H9 (cell line): ENCODE measurements around the gene MYO18A. TPM values are rescaled to one million over a fixed set of nuclear protein-coding genes. Genes with fewer than 3 reads are reported as not detected.

ENCODE experiments used
- DNase-seq: peaks from one replicate; pipeline ENCODE4 v3.0.0-alpha.2; 2017
- H2AFZ ChIP-seq: one replicate; pipeline ENCODE4 v1.6.1; 2013; ENCODE audit warnings: mild to moderate bottlenecking, low read length, control low read depth, moderate library complexity
- H2AK5ac ChIP-seq: 2 replicates; pipeline ENCODE4 v1.6.1; 2013; ENCODE audit warnings: low read length, control low read depth, mixed read lengths; ENCODE audit not compliant: insufficient read length
- H2BK120ac ChIP-seq: one replicate; pipeline ENCODE4 v1.6.1; 2013; ENCODE audit warnings: low read depth, mild to moderate bottlenecking, low read length, control low read depth, inconsistent platforms; ENCODE audit not compliant: poor library complexity, severe bottlenecking
- H2BK12ac ChIP-seq: 2 replicates; pipeline ENCODE4 v1.6.1; 2013; ENCODE audit warnings: low read length, control low read depth, mixed read lengths, low read depth; ENCODE audit not compliant: insufficient read length
- H2BK15ac ChIP-seq: 2 replicates; pipeline ENCODE4 v1.6.1; 2013; ENCODE audit warnings: low read depth, low read length, control low read depth
- H2BK20ac ChIP-seq: one replicate; pipeline ENCODE4 v1.6.1; 2013; ENCODE audit warnings: low read depth, mild to moderate bottlenecking, low read length, control low read depth, inconsistent platforms; ENCODE audit not compliant: poor library complexity, severe bottlenecking
- H2BK5ac ChIP-seq: 2 replicates; pipeline ENCODE4 v1.6.1; 2013; ENCODE audit warnings: low read length, control low read depth, mixed read lengths; ENCODE audit not compliant: insufficient read length
- H3K14ac ChIP-seq: 2 replicates; pipeline ENCODE4 v1.6.1; 2013; ENCODE audit warnings: low read length, control low read depth; ENCODE audit not compliant: insufficient read depth
- H3K18ac ChIP-seq: 2 replicates; pipeline ENCODE4 v1.6.1; 2013; ENCODE audit warnings: low read depth, mild to moderate bottlenecking, mixed read lengths, low read length, control low read depth; ENCODE audit not compliant: insufficient read length
- H3K23ac ChIP-seq: 2 replicates; pipeline ENCODE4 v1.6.1; 2013; ENCODE audit warnings: low read length, control low read depth, mixed read lengths, low read depth; ENCODE audit not compliant: insufficient read length
- H3K23me2 ChIP-seq: 2 replicates; pipeline ENCODE4 v1.6.1; 2013; ENCODE audit warnings: low read depth, mild to moderate bottlenecking, mixed read lengths, low read length, control low read depth; ENCODE audit not compliant: insufficient read length, poor library complexity, severe bottlenecking
- H3K27ac ChIP-seq: 2 replicates; pipeline ENCODE4 v1.5.1; 2013; ENCODE audit warnings: low read length, control low read depth, mixed read lengths, low read depth; ENCODE audit not compliant: insufficient read length
- H3K27me3 ChIP-seq: 2 replicates; pipeline ENCODE4 v1.6.1; 2013; ENCODE audit warnings: low read length, control low read depth, inconsistent platforms; ENCODE audit not compliant: insufficient read depth
- H3K4ac ChIP-seq: 2 replicates; pipeline ENCODE4 v1.6.1; 2013; ENCODE audit warnings: low read depth, mild to moderate bottlenecking, control low read depth, inconsistent platforms, low read length, moderate library complexity
- H3K4me1 ChIP-seq: 2 replicates; pipeline ENCODE4 v1.6.1; 2013; ENCODE audit warnings: low read length, control low read depth, inconsistent platforms; ENCODE audit not compliant: insufficient read depth
- H3K4me2 ChIP-seq: 2 replicates; pipeline ENCODE4 v1.6.1; 2013; ENCODE audit warnings: low read length, control low read depth, mixed read lengths; ENCODE audit not compliant: insufficient read length, insufficient read depth
- H3K56ac ChIP-seq: 2 replicates; pipeline ENCODE4 v1.6.1; 2013; ENCODE audit warnings: low read depth, mild to moderate bottlenecking, mixed read lengths, low read length, control low read depth; ENCODE audit not compliant: insufficient read length
- H3K79me1 ChIP-seq: 2 replicates; pipeline ENCODE4 v1.6.1; 2013; ENCODE audit warnings: low read depth, mild to moderate bottlenecking, moderate library complexity, low read length, control low read depth, inconsistent platforms; ENCODE audit not compliant: insufficient read depth, poor library complexity, severe bottlenecking
- H3K79me2 ChIP-seq: 2 replicates; pipeline ENCODE4 v1.6.1; 2013; ENCODE audit warnings: low read length, control low read depth, inconsistent platforms; ENCODE audit not compliant: insufficient read depth
- H3K9ac ChIP-seq: 2 replicates; pipeline ENCODE4 v1.6.1; 2013; ENCODE audit warnings: low read length, control low read depth, mixed read lengths; ENCODE audit not compliant: insufficient read length; ENCODE audit errors: extremely low read depth
- H3K9me3 ChIP-seq: one replicate; pipeline ENCODE4 v1.6.1; 2013; ENCODE audit warnings: low read depth, low read length, inconsistent platforms; ENCODE audit not compliant: control insufficient read depth
- H3T11ph ChIP-seq: one replicate; pipeline ENCODE4 v1.6.1; 2013; ENCODE audit warnings: mild to moderate bottlenecking, low read length, control low read depth, inconsistent platforms
- H4K20me1 ChIP-seq: one replicate; pipeline ENCODE4 v1.6.1; 2013; ENCODE audit not compliant: control insufficient read depth, insufficient read length, insufficient read depth
- H4K5ac ChIP-seq: 2 replicates; pipeline ENCODE4 v1.6.1; 2013; ENCODE audit warnings: low read depth, mild to moderate bottlenecking, mixed read lengths, low read length, control low read depth; ENCODE audit not compliant: insufficient read length
- H4K8ac ChIP-seq: replicated peaks from 2 replicates; pipeline ENCODE4 v1.6.1; 2013; ENCODE audit warnings: low read length, control low read depth, mixed read lengths, low read depth; ENCODE audit not compliant: insufficient read length
- H4K91ac ChIP-seq: 2 replicates; pipeline ENCODE4 v1.6.1; 2013; ENCODE audit warnings: low read depth, mild to moderate bottlenecking, moderate library complexity, mixed read lengths, low read length, control low read depth; ENCODE audit not compliant: insufficient read length
- H3K27ac Mint-ChIP-seq, 3 experiments: 2 replicates in 2 of 3; 3 replicates in 1 of 3; pipeline ENCODE4 v1.8.0; 2020 to 2021; ENCODE audit warnings: mixed read lengths in 3 of 3, mild to moderate bottlenecking in 1 of 3, moderate library complexity in 1 of 3
- H3K27me3 Mint-ChIP-seq: 2 replicates; pipeline ENCODE4 v1.8.0; 2021; ENCODE audit warnings: low read depth, mild to moderate bottlenecking, moderate library complexity, mixed read lengths
- H3K36me3 Mint-ChIP-seq, 3 experiments: 2 replicates in 2 of 3; 3 replicates in 1 of 3; pipeline ENCODE4 v1.8.0; 2020 to 2021; ENCODE audit warnings: low read depth in 3 of 3, mixed read lengths in 3 of 3; ENCODE audit not compliant: insufficient read depth in 1 of 3
- H3K4me1 Mint-ChIP-seq, 2 experiments: 2 replicates each; pipeline ENCODE4 v1.8.0; 2020; ENCODE audit warnings: mixed read lengths in 2 of 2
- H3K4me3 Mint-ChIP-seq, 2 experiments: 2 replicates in 1 of 2; 3 replicates in 1 of 2; pipeline ENCODE4 v1.8.0; 2020 to 2021; ENCODE audit warnings: mild to moderate bottlenecking in 2 of 2, mixed read lengths in 2 of 2, moderate library complexity in 1 of 2
- H3K9me3 Mint-ChIP-seq, 2 experiments: 2 replicates in 1 of 2; 3 replicates in 1 of 2; pipeline ENCODE4 v1.8.0; 2020; ENCODE audit warnings: mild to moderate bottlenecking in 2 of 2, mixed read lengths in 2 of 2, moderate library complexity in 1 of 2
- CTCF ChIP-seq: fragments of 200-600 bp; sonication (generic); conservative IDR thresholded peaks from 3 replicates; pipeline ENCODE4 v1.8.0; 2021; ENCODE audit warnings: antibody characterized with exemption, mild to moderate bottlenecking
- WGBS: extraction: QIAGEN DNeasy Blood & Tissue Kit; methylation state at CpG from one replicate; pipeline ENCODE4 v1.1.7; 2013; ENCODE audit warnings: missing lambda C conversion rate, low lambda C conversion rate, mixed read lengths; ENCODE audit not compliant: insufficient read length; ENCODE audit errors: extremely low coverage; 5-methylcytosine and 5-hydroxymethylcytosine counted together
- total RNA-seq: library from RNA; stranded (reverse); gene quantifications from 2 replicates; pipeline ENCODE4 v1.2.1, GENCODE V29; 2021

Gene MYO18A
- total RNA-seq, 1 experiment from 2014 or later, result 21.6 TPM

GRCh38 chr17:29127840-29128239 lies 52.4 kb downstream of the MYO18A start:
- H3K27ac Mint-ChIP-seq, result peak overlapping the region in 1 of 3 experiments; percentile 59; a peak in 1 of 7 replicates
- no peak overlapping the region for H2AK5ac ChIP-seq
- no CpG with 5 or more reads among the region's 10 CpGs for WGBS

More at GRCh38 chr17:29127840-29128239, 52.4 kb downstream of the MYO18A start:
- no peaks in the 10 kb centered on the region for H3K9me3 Mint-ChIP-seq
- Histone ChIP-seq H4K5ac (no peak overlapping the region), H3K23ac (no peak overlapping the region), H3K4me1 (peaks cover 4% of the 10 kb centered on the region; the same call in 1 of the 2 replicates), H4K8ac (no peak overlapping the region), H3K79me1 (no peaks in the 10 kb centered on the region), H3K9me3 (no peaks in the 10 kb centered on the region), H3K9ac (no peak overlapping the region), H3K23me2 (no peaks in the 10 kb centered on the region), H3K4ac (no peak overlapping the region), H3T11ph (no peak overlapping the region), H2BK20ac (no peak overlapping the region), H3K27ac (no peak overlapping the region), H2BK12ac (no peak overlapping the region), H3K79me2 (no peaks in the 10 kb centered on the region), H3K4me2 (no peak overlapping the region), H3K27me3 (no peaks in the 10 kb centered on the region), H4K91ac (no peak overlapping the region), H2BK5ac (no peak overlapping the region), H2AFZ (no peak overlapping the region), H4K20me1 (no peaks in the 10 kb centered on the region), H3K18ac (no peak overlapping the region), H2BK15ac (no peak overlapping the region), H3K14ac (no peak overlapping the region; the same call in 1 of the 2 replicates), H3K56ac (no peak overlapping the region), H2BK120ac (no peak overlapping the region)
- H3K4me1 Mint-ChIP-seq, result peaks cover 21 to 36% of the 10 kb centered on the region in 2 experiments
- no peak for TF ChIP-seq CTCF
- H3K36me3 Mint-ChIP-seq, result no peaks in the 10 kb centered on the region; a peak in 1 of 7 replicates
- H3K27me3 Mint-ChIP-seq, result no peaks in the 10 kb centered on the region
- DNase-seq, result no peak
- no peak overlapping the region for H3K4me3 Mint-ChIP-seq
